Effector memory CD8-positive, alpha-beta T cell (primary cell): ENCODE measurements around the gene BCAS3.
"Not testable (repeated sequence)": the region's sequence is repeated elsewhere in the genome, so short reads cannot be mapped to it uniquely, and the experiment has no call there.

Experiments
- ATAC-seq: fragments of 150-1000 bp; cut with Tn5 transposase; replicated peaks from 2 replicates; pipeline ENCODE4 v1.10.0; 2021; ENCODE audit warnings: mild to moderate bottlenecking, moderate library complexity
- DNase-seq, 3 experiments: peaks; one replicate each; pipeline ENCODE4 v3.0.0; 2021
- H3K27ac Mint-ChIP-seq, 2 donors: one replicate each; pipeline ENCODE4 v1.8.0; 2022; ENCODE audit warnings: mild to moderate bottlenecking in 2 of 2, mixed read lengths in 2 of 2, moderate library complexity in 2 of 2
- H3K27me3 Mint-ChIP-seq, 2 donors: one replicate each; pipeline ENCODE4 v1.8.0; 2022; ENCODE audit warnings: mixed read lengths in 2 of 2
- H3K36me3 Mint-ChIP-seq: one replicate; pipeline ENCODE4 v1.8.0; 2022; ENCODE audit warnings: mild to moderate bottlenecking, moderate library complexity, mixed read lengths; ENCODE audit not compliant: insufficient read depth
- H3K4me1 Mint-ChIP-seq, 2 donors: one replicate each; pipeline ENCODE4 v1.8.0; 2022; ENCODE audit warnings: low read depth in 2 of 2, mixed read lengths in 2 of 2
- H3K4me3 Mint-ChIP-seq, 2 donors: one replicate each; pipeline ENCODE4 v1.8.0; 2022; ENCODE audit warnings: mild to moderate bottlenecking in 2 of 2, mixed read lengths in 2 of 2, moderate library complexity in 2 of 2
- H3K9me3 Mint-ChIP-seq, 2 donors: one replicate each; pipeline ENCODE4 v1.8.0; 2022; ENCODE audit warnings: mixed read lengths in 2 of 2

BCAS3 gene

GRCh38 chr17:61005958-61006357 lies 328.3 kb downstream of the BCAS3 start:
- H3K4me3 Mint-ChIP-seq, ATAC-seq, H3K4me1 Mint-ChIP-seq, H3K36me3 Mint-ChIP-seq, H3K27ac Mint-ChIP-seq, H3K27me3 Mint-ChIP-seq, H3K9me3 Mint-ChIP-seq, DNase-seq: not testable (repeated sequence)

- H3K9me3 Mint-ChIP-seq: no peaks in the 10 kb centered on the region
- ATAC-seq: no peak
- no peaks in the 10 kb centered on the region for H3K4me1 Mint-ChIP-seq
- H3K27me3 Mint-ChIP-seq: no peaks in the 10 kb centered on the region
- no peak for DNase-seq
- no peaks in the 10 kb centered on the region for H3K36me3 Mint-ChIP-seq
- H3K27ac Mint-ChIP-seq: no peak overlapping the region
- H3K4me3 Mint-ChIP-seq: no peak overlapping the region
Observed at GRCh38 chr17:61007980-61008379, 330.3 kb downstream of the BCAS3 start.

DNA sequence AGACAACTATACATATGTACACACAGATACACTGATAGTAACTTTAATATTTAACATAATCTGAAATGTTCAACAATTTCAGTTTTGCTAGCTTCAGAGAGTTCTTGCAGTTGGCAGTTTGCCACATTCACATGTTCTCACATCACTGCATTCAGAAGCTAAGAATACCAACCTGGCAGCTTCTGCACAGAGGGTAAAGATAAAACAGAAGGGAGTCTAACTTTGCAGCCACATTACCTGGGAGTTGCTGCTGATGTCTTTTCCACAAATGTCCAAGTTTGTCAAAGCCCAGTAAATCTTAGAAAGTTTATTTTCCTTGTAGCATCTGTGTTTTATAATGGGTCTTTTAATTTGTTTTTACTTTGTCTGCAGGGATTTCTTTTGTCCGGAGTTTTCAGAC lies 332.0 kb downstream of the BCAS3 start:
- Mint-ChIP-seq H3K9me3 (no peaks in the 10 kb centered on the region), H3K4me3 (no peak overlapping the region), H3K36me3 (no peaks in the 10 kb centered on the region), H3K4me1 (no peaks in the 10 kb centered on the region), H3K27me3 (no peaks in the 10 kb centered on the region), H3K27ac (no peak overlapping the region)
- ATAC-seq (no peak), DNase-seq (no peak)

GRCh38 chr17:61010661-61011170 lies 333.1 kb downstream of the BCAS3 start:
- Mint-ChIP-seq H3K36me3 (no peaks in the 10 kb centered on the region), H3K27ac (no peak overlapping the region), H3K27me3 (no peaks in the 10 kb centered on the region), H3K4me1 (no peaks in the 10 kb centered on the region), H3K4me3 (no peak overlapping the region), H3K9me3 (no peaks in the 10 kb centered on the region)
- no peak for DNase-seq
- ATAC-seq: no peak

DNA sequence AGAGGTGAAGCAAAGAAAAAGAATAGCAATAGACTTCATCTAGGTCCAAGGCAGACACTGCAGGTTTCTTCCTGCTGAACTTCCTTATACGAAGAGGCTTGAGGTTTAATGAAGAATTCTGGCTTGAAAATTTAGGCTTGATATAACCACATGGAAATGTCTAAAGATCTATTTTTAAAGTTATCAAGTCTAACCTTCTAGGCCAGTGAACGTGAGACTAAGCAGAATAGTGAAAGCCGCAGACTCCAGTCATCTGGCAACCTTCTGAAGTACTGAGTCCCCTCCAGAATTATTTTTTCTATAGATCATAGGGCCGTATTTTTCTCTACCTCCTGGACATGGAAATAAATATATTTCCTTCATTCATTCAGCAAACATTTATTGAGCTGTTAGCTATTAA lies 333.6 kb downstream of the BCAS3 start:
- DNase-seq: no peak
- no peaks in the 10 kb centered on the region for H3K9me3 Mint-ChIP-seq
- no peak overlapping the region for H3K4me3 Mint-ChIP-seq
- H3K27ac Mint-ChIP-seq: no peak overlapping the region
- no peaks in the 10 kb centered on the region for H3K27me3 Mint-ChIP-seq
- H3K4me1 Mint-ChIP-seq: no peaks in the 10 kb centered on the region
- ATAC-seq: no peak
- H3K36me3 Mint-ChIP-seq: no peaks in the 10 kb centered on the region

DNA sequence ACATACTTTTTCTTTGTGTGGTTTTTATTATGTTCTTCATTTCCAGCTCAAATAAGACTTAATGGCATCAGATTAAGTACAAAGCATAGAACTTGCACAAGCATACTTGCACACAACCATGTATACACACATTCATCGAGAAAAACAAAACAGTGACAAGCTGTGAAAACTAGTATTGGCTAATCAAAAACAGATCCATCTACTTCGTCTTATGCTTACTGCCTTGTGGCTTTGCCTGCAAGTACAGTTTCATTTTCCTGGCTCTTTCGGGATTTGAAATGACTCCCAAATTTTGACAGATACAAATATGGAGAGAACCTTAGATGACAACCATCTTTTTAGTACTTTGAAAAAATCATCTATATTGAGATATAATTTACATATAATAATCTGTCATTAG lies 338.3 kb downstream of the BCAS3 start:
- ATAC-seq: no peak
- Mint-ChIP-seq H3K27ac (no peak overlapping the region), H3K4me3 (no peak overlapping the region), H3K27me3 (no peaks in the 10 kb centered on the region), H3K4me1 (no peaks in the 10 kb centered on the region), H3K36me3 (no peaks in the 10 kb centered on the region), H3K9me3 (no peaks in the 10 kb centered on the region)
- DNase-seq: no peak

DNA sequence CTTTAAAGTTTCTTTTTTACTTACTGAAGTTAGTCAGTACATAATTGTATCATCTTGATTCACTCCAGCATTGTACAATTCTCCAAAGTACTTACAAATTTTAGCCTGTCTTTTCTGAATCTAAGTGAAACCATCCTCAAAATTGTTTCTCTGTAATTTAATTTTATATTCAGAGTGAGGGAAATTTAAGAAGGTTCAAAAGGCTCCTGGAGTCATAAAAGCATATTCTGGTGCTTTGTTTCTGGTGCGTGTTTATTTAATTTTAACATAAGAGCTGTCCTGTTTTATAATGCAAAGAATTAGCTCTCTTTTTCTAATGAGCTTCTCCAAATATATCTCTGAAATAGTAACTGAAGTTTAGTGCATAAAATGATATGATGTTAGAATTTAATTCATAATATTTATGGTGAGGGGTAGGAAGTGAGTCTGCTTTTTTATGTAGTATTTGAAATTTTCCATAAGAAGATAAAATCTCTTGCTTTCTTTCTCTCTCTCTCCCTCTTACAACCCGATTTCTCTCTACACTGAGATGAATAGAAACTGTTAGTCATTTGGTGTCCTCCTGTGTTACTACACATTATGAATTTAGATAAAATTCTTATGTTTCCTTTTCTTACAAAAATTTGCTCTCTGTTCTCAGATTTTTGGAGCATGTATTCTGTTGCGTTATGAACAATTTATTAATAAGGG lies 339.8 kb downstream of the BCAS3 start:
- Mint-ChIP-seq H3K4me3 (no peak overlapping the region), H3K4me1 (no peaks in the 10 kb centered on the region), H3K27me3 (no peaks in the 10 kb centered on the region), H3K27ac (no peak overlapping the region), H3K36me3 (no peaks in the 10 kb centered on the region), H3K9me3 (no peaks in the 10 kb centered on the region)
- ATAC-seq (no peak), DNase-seq (no peak)

DNA sequence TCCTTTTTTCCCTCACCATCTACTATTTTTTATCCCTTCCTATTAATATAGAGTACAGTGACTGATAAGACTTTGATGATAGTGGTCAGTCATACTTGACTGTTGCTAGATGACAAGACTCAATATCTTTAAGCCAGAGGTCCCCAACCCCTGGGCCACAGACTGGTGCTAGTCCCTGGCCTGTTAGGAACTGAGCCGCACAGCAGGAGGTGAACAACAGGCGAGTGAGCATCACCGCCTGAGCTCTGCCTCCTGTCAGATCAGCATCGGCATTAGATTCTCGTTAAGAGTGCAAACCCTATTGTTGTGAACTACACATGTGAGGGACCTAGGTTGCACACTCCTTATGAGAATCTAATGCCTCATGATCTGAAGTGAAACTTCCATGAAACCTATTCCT lies 341.3 kb downstream of the BCAS3 start:
- no peaks in the 10 kb centered on the region for H3K36me3 Mint-ChIP-seq
- no peaks in the 10 kb centered on the region for H3K27me3 Mint-ChIP-seq
- ATAC-seq (no peak), DNase-seq (no peak)
- no peaks in the 10 kb centered on the region for H3K9me3 Mint-ChIP-seq
- no peak overlapping the region for H3K4me3 Mint-ChIP-seq
- no peak overlapping the region for H3K27ac Mint-ChIP-seq
- no peaks in the 10 kb centered on the region for H3K4me1 Mint-ChIP-seq

GRCh38 chr17:61023996-61024395 lies 346.3 kb downstream of the BCAS3 start:
- Mint-ChIP-seq H3K9me3 (no peaks in the 10 kb centered on the region), H3K4me3 (no peak overlapping the region), H3K36me3 (no peaks in the 10 kb centered on the region), H3K27ac (no peak overlapping the region), H3K4me1 (no peaks in the 10 kb centered on the region), H3K27me3 (no peaks in the 10 kb centered on the region)
- ATAC-seq (no peak), DNase-seq (no peak)

DNA sequence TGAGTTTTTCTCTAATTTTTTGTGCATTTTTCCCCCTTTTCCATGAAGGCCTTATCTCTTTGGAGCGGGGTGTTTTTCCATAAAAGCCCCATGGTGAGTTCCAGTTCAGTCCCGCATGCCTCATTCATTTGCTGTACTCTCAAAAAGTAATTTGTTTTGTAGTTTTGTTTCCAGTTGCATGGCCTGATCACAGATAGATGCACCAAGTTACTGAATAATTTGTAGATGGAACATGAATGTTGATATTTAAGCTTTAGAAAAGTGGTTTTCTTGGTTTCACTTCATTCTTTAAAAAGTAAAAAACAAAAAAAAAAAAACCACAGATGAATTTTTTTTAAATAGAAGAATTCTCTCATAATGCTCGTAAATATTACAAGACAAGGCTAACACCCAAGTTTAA lies 349.2 kb downstream of the BCAS3 start:
- H3K27me3 Mint-ChIP-seq: no peaks in the 10 kb centered on the region
- DNase-seq: no peak
- no peaks in the 10 kb centered on the region for H3K4me1 Mint-ChIP-seq
- H3K36me3 Mint-ChIP-seq: no peaks in the 10 kb centered on the region
- H3K4me3 Mint-ChIP-seq: no peak overlapping the region
- ATAC-seq: no peak
- H3K27ac Mint-ChIP-seq: no peak overlapping the region
- no peaks in the 10 kb centered on the region for H3K9me3 Mint-ChIP-seq

- ATAC-seq: no peak
- no peaks in the 10 kb centered on the region for H3K4me1 Mint-ChIP-seq
- H3K27me3 Mint-ChIP-seq: no peaks in the 10 kb centered on the region
- H3K4me3 Mint-ChIP-seq: no peak overlapping the region
- DNase-seq: no peak
- no peaks in the 10 kb centered on the region for H3K9me3 Mint-ChIP-seq
- no peaks in the 10 kb centered on the region for H3K36me3 Mint-ChIP-seq
- no peak overlapping the region for H3K27ac Mint-ChIP-seq
Observed at GRCh38 chr17:61029181-61029580, 351.5 kb downstream of the BCAS3 start.

GRCh38 chr17:61040666-61041065 lies 363.0 kb downstream of the BCAS3 start:
- DNase-seq (no peak), ATAC-seq (no peak)
- Mint-ChIP-seq H3K27ac (no peak overlapping the region), H3K4me3 (no peak overlapping the region), H3K9me3 (no peaks in the 10 kb centered on the region), H3K27me3 (no peaks in the 10 kb centered on the region), H3K4me1 (no peaks in the 10 kb centered on the region), H3K36me3 (peaks cover 34% of the 10 kb centered on the region)

DNA sequence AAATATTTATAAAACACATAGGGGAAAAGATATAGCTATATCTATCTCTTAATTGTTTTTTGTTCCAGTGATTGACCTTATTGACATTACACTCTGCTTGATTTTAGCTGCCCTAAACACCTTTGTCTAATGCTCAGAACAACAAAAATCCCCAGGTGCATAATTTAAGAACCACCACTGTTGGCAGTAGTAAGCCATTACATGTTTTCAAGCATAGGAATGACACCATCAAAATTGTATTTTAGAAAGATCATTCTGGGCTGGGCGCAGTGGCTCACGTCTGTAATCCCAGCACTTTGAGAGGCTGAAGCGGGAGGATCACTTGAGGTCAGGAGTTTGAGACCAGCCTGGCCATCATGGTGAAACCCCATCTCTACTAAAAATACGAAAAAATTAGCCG lies 364.7 kb downstream of the BCAS3 start:
- not testable (repeated sequence) for H3K4me1 Mint-ChIP-seq, H3K27ac Mint-ChIP-seq, ATAC-seq, H3K9me3 Mint-ChIP-seq, DNase-seq, H3K4me3 Mint-ChIP-seq, H3K27me3 Mint-ChIP-seq
- peaks cover 32% of the 10 kb centered on the region for H3K36me3 Mint-ChIP-seq

GRCh38 chr17:61047515-61047914 lies 369.9 kb downstream of the BCAS3 start:
- no peak for DNase-seq
- Mint-ChIP-seq H3K4me1 (peaks cover 9 to 17% of the 10 kb centered on the region in 2 donors), H3K4me3 (no peak overlapping the region), H3K9me3 (no peaks in the 10 kb centered on the region), H3K27me3 (no peaks in the 10 kb centered on the region), H3K27ac (peak overlapping the region in 1 of 2 donors; percentile 74), H3K36me3 (peaks cover 9% of the 10 kb centered on the region)
- no peak for ATAC-seq
